Neuronal stem cell (in vitro differentiated cells): Measurements from ENCODE around the gene PELO.

Source experiments
- DNase-seq: peaks from one replicate; pipeline ENCODE4 v3.0.0-alpha.2; 2013; ENCODE audit warnings: low spot score
- H2AFZ ChIP-seq: one replicate; pipeline ENCODE4 v1.6.1; 2013; ENCODE audit warnings: mild to moderate bottlenecking, low read length, inconsistent platforms
- H2AK5ac ChIP-seq: 2 replicates; pipeline ENCODE4 v1.6.1; 2013; ENCODE audit warnings: low read depth, mild to moderate bottlenecking, inconsistent platforms, low read length, moderate library complexity, mixed read lengths
- H2BK120ac ChIP-seq: 2 replicates; pipeline ENCODE4 v1.6.1; 2013; ENCODE audit warnings: low read depth, mild to moderate bottlenecking, inconsistent platforms, low read length, moderate library complexity, mixed read lengths
- H2BK12ac ChIP-seq: one replicate; pipeline ENCODE4 v1.6.1; 2013; ENCODE audit warnings: low read length, inconsistent platforms
- H2BK15ac ChIP-seq: 2 replicates; pipeline ENCODE4 v1.6.1; 2013; ENCODE audit warnings: mild to moderate bottlenecking, low read length, inconsistent platforms, mixed read lengths
- H2BK5ac ChIP-seq: one replicate; pipeline ENCODE4 v1.6.1; 2013; ENCODE audit warnings: inconsistent platforms, mild to moderate bottlenecking, low read length, moderate library complexity
- H3K14ac ChIP-seq: one replicate; pipeline ENCODE4 v1.6.1; 2013; ENCODE audit warnings: low read length, inconsistent platforms
- H3K18ac ChIP-seq: 2 replicates; pipeline ENCODE4 v1.6.1; 2013; ENCODE audit warnings: low read length, inconsistent platforms
- H3K23ac ChIP-seq: 2 replicates; pipeline ENCODE4 v1.6.1; 2013; ENCODE audit warnings: low read depth, mild to moderate bottlenecking, mixed read lengths, low read length, inconsistent platforms; ENCODE audit not compliant: poor library complexity
- H3K27ac ChIP-seq: replicated peaks from 3 replicates; pipeline ENCODE4 v1.5.1; 2013; ENCODE audit warnings: low read length, inconsistent platforms
- H3K27me3 ChIP-seq, 3 experiments: 2 replicates each; pipeline ENCODE4 v1.6.1; 2013; ENCODE audit warnings: low read length in 3 of 3, mild to moderate bottlenecking in 2 of 3, inconsistent platforms in 1 of 3, low read depth in 1 of 3, mixed read lengths in 1 of 3, moderate library complexity in 1 of 3; ENCODE audit not compliant: control insufficient read depth in 3 of 3, insufficient read depth in 3 of 3
- H3K36me3 ChIP-seq, 2 donors: replicated peaks in 1 of 2; 2 replicates each; pipeline ENCODE4 v1.6.1; 2013; ENCODE audit warnings: low read length in 2 of 2; ENCODE audit not compliant: control insufficient read depth in 2 of 2, insufficient read depth in 2 of 2
- H3K4ac ChIP-seq: 2 replicates; pipeline ENCODE4 v1.6.1; 2013; ENCODE audit warnings: inconsistent platforms, mild to moderate bottlenecking, low read length, moderate library complexity
- H3K4me1 ChIP-seq, 2 donors: 1 replicate in 1 of 2; 2 replicates in 1 of 2; pipeline ENCODE4 v1.6.1; 2013; ENCODE audit warnings: low read length in 2 of 2, low read depth in 1 of 2; ENCODE audit not compliant: control insufficient read depth in 2 of 2, insufficient read depth in 1 of 2
- H3K4me2 ChIP-seq: one replicate; pipeline ENCODE4 v1.6.1; 2013; ENCODE audit warnings: mild to moderate bottlenecking, low read length, inconsistent platforms; ENCODE audit not compliant: insufficient read depth, poor library complexity, severe bottlenecking
- H3K4me3 ChIP-seq, 2 donors: 2 replicates each; pipeline ENCODE4 v1.5.1; 2013; ENCODE audit warnings: low read length in 2 of 2, mild to moderate bottlenecking in 2 of 2, inconsistent platforms in 1 of 2, moderate library complexity in 1 of 2
- H3K79me1 ChIP-seq: one replicate; pipeline ENCODE4 v1.6.1; 2013; ENCODE audit warnings: low read depth, mild to moderate bottlenecking, inconsistent platforms, low read length, moderate library complexity
- H3K9ac ChIP-seq: one replicate; pipeline ENCODE4 v1.6.1; 2013; ENCODE audit warnings: mild to moderate bottlenecking, low read depth, low read length, inconsistent platforms; ENCODE audit not compliant: poor library complexity
- H3K9me3 ChIP-seq, 2 donors: replicated peaks in 1 of 2; 2 replicates each; pipeline versions ENCODE3 to v1.6.1; 2013; ENCODE audit warnings: low read length in 2 of 2, mild to moderate bottlenecking in 2 of 2, inconsistent platforms in 1 of 2, low read depth in 1 of 2, mixed read lengths in 1 of 2, moderate library complexity in 1 of 2; ENCODE audit not compliant: control insufficient read depth in 2 of 2, insufficient read depth in 1 of 2
- H4K8ac ChIP-seq: one replicate; pipeline ENCODE4 v1.6.1; 2013; ENCODE audit warnings: low read depth, mild to moderate bottlenecking, inconsistent platforms, low read length, moderate library complexity
- H4K91ac ChIP-seq: one replicate; pipeline ENCODE4 v1.6.1; 2013; ENCODE audit warnings: low read length, low read depth, mild to moderate bottlenecking, inconsistent platforms; ENCODE audit not compliant: poor library complexity
- WGBS, 2 donors: extraction: QIAGEN DNeasy Blood & Tissue Kit; methylation state at CpG; one replicate each; pipeline ENCODE4 v1.1.7; 2013; ENCODE audit warnings: missing lambda C conversion rate in 2 of 2, mixed read lengths in 1 of 2; ENCODE audit not compliant: insufficient read length in 2 of 2, insufficient replicate concordance in 1 of 2; ENCODE audit errors: extremely low coverage in 2 of 2; 5-methylcytosine and 5-hydroxymethylcytosine counted together

The PELO gene

GRCh38 chr5:52794519-52794918 is 6.8 kb downstream of the PELO start:
- no peak overlapping the region for H3K4ac ChIP-seq
- H2BK120ac ChIP-seq = no peak overlapping the region
- DNase-seq = no peak
- H3K18ac ChIP-seq = no peak overlapping the region
- no peak overlapping the region for H4K8ac ChIP-seq
- H3K27me3 ChIP-seq = peaks cover 0 to 5% (median 0%) of the 10 kb centered on the region in 3 experiments
- no peak overlapping the region for H3K27ac ChIP-seq
- no peak overlapping the region for H4K91ac ChIP-seq
- WGBS, 2 donors = no CpG with 5 or more reads among the region's 1 CpG
- no peak overlapping the region for H2BK15ac ChIP-seq
- no peak overlapping the region for H2AFZ ChIP-seq
- no peaks in the 10 kb centered on the region for H3K79me1 ChIP-seq
- H3K9me3 ChIP-seq = no peaks in the 10 kb centered on the region
- no peak overlapping the region for H3K4me3 ChIP-seq
- no peaks in the 10 kb centered on the region for H3K36me3 ChIP-seq
- H3K9ac ChIP-seq = no peak overlapping the region
- peaks cover 0 to 2% of the 10 kb centered on the region in 2 donors for H3K4me1 ChIP-seq
- H2AK5ac ChIP-seq = no peak overlapping the region
- no peak overlapping the region for H2BK5ac ChIP-seq
- H3K23ac ChIP-seq = no peak overlapping the region
- no peak overlapping the region for H3K14ac ChIP-seq
- no peak overlapping the region for H3K4me2 ChIP-seq
- no peak overlapping the region for H2BK12ac ChIP-seq

DNA sequence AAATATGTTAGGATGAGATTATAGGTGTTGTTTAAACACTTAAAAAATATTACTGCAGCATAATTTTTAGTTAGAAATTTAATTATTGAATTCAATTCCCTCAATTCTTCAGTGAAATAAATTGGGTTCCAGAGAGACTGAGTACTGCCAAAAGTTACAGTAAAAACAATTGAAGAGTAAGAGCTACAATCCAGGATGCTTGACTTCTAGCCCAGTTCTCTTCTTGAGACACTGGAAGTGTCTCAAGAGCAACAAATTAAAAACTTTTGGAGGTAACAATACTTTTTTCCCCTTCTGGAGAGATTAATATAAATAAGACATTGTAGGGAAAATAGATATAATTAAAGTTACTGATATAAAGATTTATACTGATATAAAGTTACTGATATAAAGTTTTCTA is 8.3 kb downstream of the PELO start:
- no peaks in the 10 kb centered on the region for H3K27me3 ChIP-seq
- H3K79me1 ChIP-seq = peaks cover 4% of the 10 kb centered on the region
- no peaks in the 10 kb centered on the region for H3K36me3 ChIP-seq
- no peak overlapping the region for H3K4ac ChIP-seq
- peaks cover 0 to 5% of the 10 kb centered on the region in 2 donors for H3K4me1 ChIP-seq
- no peak overlapping the region for H2AFZ ChIP-seq
- DNase-seq = no peak
- H4K91ac ChIP-seq = no peak overlapping the region
- no peak overlapping the region for H2AK5ac ChIP-seq
- no peak overlapping the region for H3K27ac ChIP-seq
- no peak overlapping the region for H2BK5ac ChIP-seq
- no peak overlapping the region for H3K23ac ChIP-seq
- no peak overlapping the region for H2BK120ac ChIP-seq
- no peak overlapping the region for H3K14ac ChIP-seq
- no peak overlapping the region for H3K4me3 ChIP-seq
- H3K4me2 ChIP-seq = no peak overlapping the region
- H3K18ac ChIP-seq = no peak overlapping the region
- no peaks in the 10 kb centered on the region for H3K9me3 ChIP-seq
- H4K8ac ChIP-seq = no peak overlapping the region
- H2BK12ac ChIP-seq = no peak overlapping the region
- no peak overlapping the region for H2BK15ac ChIP-seq
- H3K9ac ChIP-seq = no peak overlapping the region

DNA sequence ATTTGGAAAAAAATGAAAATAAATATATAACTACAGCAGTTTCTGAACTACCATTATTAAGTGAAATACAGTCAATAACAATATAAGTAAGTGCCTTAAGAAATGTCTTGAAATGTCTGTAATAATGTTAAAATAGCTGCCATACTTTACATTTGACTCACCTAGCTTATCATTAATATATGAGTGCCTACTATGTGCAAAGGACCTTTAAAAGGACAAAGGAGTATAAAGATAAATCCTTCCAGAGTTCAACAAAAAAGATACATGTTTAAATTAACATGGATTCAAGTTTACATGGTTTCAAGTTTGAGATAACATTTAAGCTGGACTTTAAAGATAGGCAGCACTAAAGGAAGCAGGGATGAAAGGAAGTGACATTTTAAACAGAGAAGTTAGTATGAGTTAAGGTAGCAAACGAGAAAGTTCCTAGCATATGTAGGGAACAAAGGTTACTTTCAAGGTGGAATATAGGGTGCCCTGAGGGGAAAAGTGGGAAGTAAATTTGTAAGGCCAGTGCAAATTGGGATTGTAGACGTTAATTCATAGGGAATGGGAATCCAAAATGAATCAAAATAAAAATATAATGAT is 8.9 kb downstream of the PELO start:
- Histone ChIP-seq H3K9ac (no peak overlapping the region), H3K4me2 (no peak overlapping the region), H3K14ac (no peak overlapping the region), H3K27ac (no peak overlapping the region), H4K8ac (no peak overlapping the region), H2BK5ac (no peak overlapping the region), H2BK120ac (no peak overlapping the region), H2AK5ac (no peak overlapping the region), H4K91ac (no peak overlapping the region), H3K4me3 (no peak overlapping the region), H3K23ac (no peak overlapping the region), H3K27me3 (no peaks in the 10 kb centered on the region), H3K4me1 (peaks cover under 1 to 8% of the 10 kb centered on the region in 2 donors), H3K36me3 (peaks cover 0 to under 1% of the 10 kb centered on the region in 2 donors), H2AFZ (no peak overlapping the region), H3K18ac (no peak overlapping the region), H3K79me1 (peaks cover 4% of the 10 kb centered on the region), H2BK12ac (no peak overlapping the region), H3K9me3 (no peaks in the 10 kb centered on the region), H3K4ac (no peak overlapping the region), H2BK15ac (no peak overlapping the region)
- WGBS, 2 donors = no CpG with 5 or more reads among the region's 2 CpGs
- DNase-seq = no peak

- Histone ChIP-seq H2AFZ (peak overlapping the region; percentile 95), H3K14ac (no peak overlapping the region), H2BK5ac (no peak overlapping the region), H3K4me2 (peak overlapping the region; percentile 98), H3K36me3 (peaks cover 0 to 23% of the 10 kb centered on the region in 2 donors), H2BK15ac (no peak overlapping the region), H3K9ac (no peak overlapping the region), H3K27me3 (no peaks in the 10 kb centered on the region), H4K91ac (no peak overlapping the region), H4K8ac (no peak overlapping the region), H2AK5ac (no peak overlapping the region), H2BK120ac (no peak overlapping the region), H3K4me1 (peaks cover 9 to 10% of the 10 kb centered on the region in 2 donors), H3K9me3 (no peaks in the 10 kb centered on the region), H3K4me3 (peak overlapping the region; percentile 76 to 82), H3K27ac (peak overlapping the region; percentile 88), H3K18ac (no peak overlapping the region), H3K79me1 (peaks cover 4% of the 10 kb centered on the region), H3K23ac (no peak overlapping the region), H2BK12ac (no peak overlapping the region), H3K4ac (no peak overlapping the region)
- DNase-seq = no peak
- no CpG with 5 or more reads among the region's 3 CpGs for WGBS, 2 donors
Measured at GRCh38 chr5:52798938-52799337, 11.2 kb downstream of the PELO start.
